ENCODE results near the gene TCF4. TPM values are rescaled to one million over a fixed set of nuclear protein-coding genes. Genes with fewer than 3 reads are reported as not detected.
A peak's percentile ranks its signal among the peaks of the same experiment; 100 is the strongest.

Gene TCF4
- total RNA-seq, 1 experiment from 2014 or later, result 14.7 TPM

GRCh38 chr18:55307505-55307904 lies 280.5 kb downstream of the TCF4 start:
- no peak for DNase-seq (ENCODE audit: low read depth)

GRCh38 chr18:55306359-55307024 lies 281.5 kb downstream of the TCF4 start:
- DNase-seq (ENCODE audit: low read depth), result no peak

- no peak for DNase-seq (ENCODE audit: low read depth)
These were observed 285.7 kb downstream of the TCF4 start for GRCh38 chr18:55302167-55302833.

- DNase-seq (ENCODE audit: low read depth), result no peak
These were observed 286.2 kb downstream of the TCF4 start for GRCh38 chr18:55301824-55302166.

- DNase-seq (ENCODE audit: low read depth), result no peak
These were observed 287.0 kb downstream of the TCF4 start for GRCh38 chr18:55300936-55301531.

GRCh38 chr18:55300421-55300935 lies 287.5 kb downstream of the TCF4 start:
- no peak for DNase-seq (ENCODE audit: low read depth)

- no peak for DNase-seq (ENCODE audit: low read depth)
These were observed 291.2 kb downstream of the TCF4 start for GRCh38 chr18:55296778-55297177.

- DNase-seq (ENCODE audit: low read depth), result no peak
These were observed 291.9 kb downstream of the TCF4 start for GRCh38 chr18:55296115-55296514.

GRCh38 chr18:55290898-55291297 lies 297.1 kb downstream of the TCF4 start:
- peak; percentile 38 for DNase-seq (ENCODE audit: low read depth)

- DNase-seq (ENCODE audit: low read depth), result no peak
These were observed 298.2 kb downstream of the TCF4 start for GRCh38 chr18:55289775-55290174.

- no peak for DNase-seq (ENCODE audit: low read depth)
These were observed 298.9 kb downstream of the TCF4 start for GRCh38 chr18:55289048-55289447.

- DNase-seq (ENCODE audit: low read depth), result no peak
These were observed 299.8 kb downstream of the TCF4 start for GRCh38 chr18:55287935-55288868.

- no peak for DNase-seq (ENCODE audit: low read depth)
These were observed 300.7 kb downstream of the TCF4 start for GRCh38 chr18:55287149-55287806.

GRCh38 chr18:55286257-55286825 lies 301.7 kb downstream of the TCF4 start:
- no peak for DNase-seq (ENCODE audit: low read depth)

GRCh38 chr18:55284614-55285013 lies 303.4 kb downstream of the TCF4 start:
- DNase-seq (ENCODE audit: low read depth), result no peak

- DNase-seq (ENCODE audit: low read depth), result no peak
These were observed 304.7 kb downstream of the TCF4 start for GRCh38 chr18:55283309-55283708.

- DNase-seq (ENCODE audit: low read depth), result no peak
These were observed 307.5 kb downstream of the TCF4 start for GRCh38 chr18:55280503-55280902.

GRCh38 chr18:55275039-55275901 lies 312.7 kb downstream of the TCF4 start:
- DNase-seq (ENCODE audit: low read depth), result peak; percentile 82

- no peak for DNase-seq (ENCODE audit: low read depth)
These were observed 315.3 kb downstream of the TCF4 start for GRCh38 chr18:55272510-55273243.
